ENCODE results near the gene FSTL5. TPM values are rescaled to one million over a fixed set of nuclear protein-coding genes. Genes with fewer than 3 reads are reported as not detected.

FSTL5 gene
- total and polyA plus RNA-seq, 2 of the 8 experiments (the other 6 are each of a cell fraction or from before 2014, with no cell fraction given): 0.09 to 0.32 TPM

GRCh38 chr4:161342881-161343568, 820.8 kb downstream of the FSTL5 start (continued):
- TF ChIP-seq RXRA (IDR thresholded peaks at IDR 0.05; ENCODE audit: insufficient read depth, low read depth, low read length): no peak
- no peak for TF ChIP-seq TBP (IDR thresholded peaks at IDR 0.05; ENCODE audit: low read depth, low read length)
- no peak for TF ChIP-seq BCL11A (IDR thresholded peaks at IDR 0.05; ENCODE audit: low read depth in 2 of 2, low read length in 2 of 2)
- TF ChIP-seq YY1 (IDR thresholded peaks at IDR 0.05; ENCODE audit: low read depth, low read length): no peak
- no peak for TF ChIP-seq MAFK (IDR thresholded peaks at IDR 0.05; ENCODE audit: low read depth, low read length)

All from H1 (cell line).